GM23338 (cell line): ENCODE data around the gene TRPM1.

Source experiments
- EZH2 ChIP-seq: fragments of 200-600 bp; sonication (generic); IDR thresholded peaks from one replicate; pipeline ENCODE4 v1.8.0; 2017; ENCODE audit warnings: antibody characterized with exemption, mild to moderate bottlenecking, low read depth; ENCODE audit not compliant: unreplicated experiment
- EZH2phosphoT487 ChIP-seq: fragments of 200-600 bp; sonication (generic); IDR thresholded peaks from one replicate; pipeline ENCODE4 v1.8.1; 2018; ENCODE audit warnings: antibody characterized with exemption; ENCODE audit not compliant: unreplicated experiment
- POLR2AphosphoS5 ChIP-seq: IDR thresholded peaks from 2 replicates; pipeline ENCODE4 v1.6.1; 2016; ENCODE audit warnings: antibody characterized with exemption, low read depth
- TF ChIP-seq, protein P1 (sequence below), 2 experiments: fragments of 200-600 bp in 1 of 2; sonication (generic) in 1 of 2; conservative IDR thresholded peaks; 2 replicates each; pipeline versions ENCODE4 v1.5.1 to v1.6.1; 2016 to 2017; ENCODE audit warnings: antibody characterized with exemption in 2 of 2, low read depth in 2 of 2, mild to moderate bottlenecking in 2 of 2, moderate library complexity in 1 of 2
- TF ChIP-seq, protein P2 (sequence below): IDR thresholded peaks from one replicate; pipeline ENCODE4 v1.6.1; 2018; ENCODE audit warnings: antibody characterized with exemption; ENCODE audit not compliant: unreplicated experiment
- TF ChIP-seq, protein P3 (sequence below): fragments of 250-450 bp; sonication (Bioruptor Pico); IDR thresholded peaks from 2 replicates; pipeline ENCODE4 v1.5.0; 2020; ENCODE audit warnings: mild to moderate bottlenecking, moderate library complexity
- TF ChIP-seq, protein P4 (sequence below): IDR thresholded peaks from 2 replicates; pipeline ENCODE4 v1.6.1; 2016; ENCODE audit warnings: antibody characterized with exemption

DNA sequence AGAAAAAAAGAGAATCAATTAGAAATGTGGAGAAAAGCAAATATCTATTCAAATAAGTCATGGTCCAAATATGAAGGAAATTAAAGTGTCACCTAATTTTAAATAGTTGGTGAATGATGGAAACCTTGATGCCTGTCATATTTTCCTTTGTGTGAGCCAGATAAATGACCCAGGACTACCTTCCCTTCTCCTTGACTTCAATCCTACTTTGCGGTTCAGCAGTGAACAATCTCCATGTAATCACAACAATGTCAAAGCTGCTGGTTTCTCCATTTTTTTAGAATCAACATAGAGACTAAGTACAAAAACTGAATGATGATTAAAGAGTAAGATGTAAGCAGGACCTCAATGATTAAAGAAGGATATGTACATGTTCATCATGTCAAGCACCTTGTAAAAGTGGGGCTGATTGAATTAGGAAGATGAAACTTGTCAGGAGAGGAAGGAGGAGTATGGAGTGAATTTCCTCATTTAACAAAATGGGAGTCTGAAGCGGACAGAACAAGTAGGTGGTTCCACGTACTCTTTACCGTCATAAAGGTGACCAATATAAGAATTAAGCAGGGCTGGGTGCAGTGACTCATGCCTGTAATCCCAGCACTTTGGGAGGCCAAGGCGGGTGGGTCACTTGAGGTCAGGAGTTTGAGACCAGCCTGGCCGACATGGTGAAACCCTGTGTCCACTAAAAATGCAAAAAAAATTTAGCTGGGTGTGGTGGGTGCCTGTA, 43.1 kb downstream of the TRPM1 start:
- TF ChIP-seq, protein P1, sequence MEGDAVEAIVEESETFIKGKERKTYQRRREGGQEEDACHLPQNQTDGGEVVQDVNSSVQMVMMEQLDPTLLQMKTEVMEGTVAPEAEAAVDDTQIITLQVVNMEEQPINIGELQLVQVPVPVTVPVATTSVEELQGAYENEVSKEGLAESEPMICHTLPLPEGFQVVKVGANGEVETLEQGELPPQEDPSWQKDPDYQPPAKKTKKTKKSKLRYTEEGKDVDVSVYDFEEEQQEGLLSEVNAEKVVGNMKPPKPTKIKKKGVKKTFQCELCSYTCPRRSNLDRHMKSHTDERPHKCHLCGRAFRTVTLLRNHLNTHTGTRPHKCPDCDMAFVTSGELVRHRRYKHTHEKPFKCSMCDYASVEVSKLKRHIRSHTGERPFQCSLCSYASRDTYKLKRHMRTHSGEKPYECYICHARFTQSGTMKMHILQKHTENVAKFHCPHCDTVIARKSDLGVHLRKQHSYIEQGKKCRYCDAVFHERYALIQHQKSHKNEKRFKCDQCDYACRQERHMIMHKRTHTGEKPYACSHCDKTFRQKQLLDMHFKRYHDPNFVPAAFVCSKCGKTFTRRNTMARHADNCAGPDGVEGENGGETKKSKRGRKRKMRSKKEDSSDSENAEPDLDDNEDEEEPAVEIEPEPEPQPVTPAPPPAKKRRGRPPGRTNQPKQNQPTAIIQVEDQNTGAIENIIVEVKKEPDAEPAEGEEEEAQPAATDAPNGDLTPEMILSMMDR (conservative IDR thresholded peaks at IDR 0.05; ENCODE audit: low read depth in 2 of 2) = no peak
- TF ChIP-seq, protein P2, sequence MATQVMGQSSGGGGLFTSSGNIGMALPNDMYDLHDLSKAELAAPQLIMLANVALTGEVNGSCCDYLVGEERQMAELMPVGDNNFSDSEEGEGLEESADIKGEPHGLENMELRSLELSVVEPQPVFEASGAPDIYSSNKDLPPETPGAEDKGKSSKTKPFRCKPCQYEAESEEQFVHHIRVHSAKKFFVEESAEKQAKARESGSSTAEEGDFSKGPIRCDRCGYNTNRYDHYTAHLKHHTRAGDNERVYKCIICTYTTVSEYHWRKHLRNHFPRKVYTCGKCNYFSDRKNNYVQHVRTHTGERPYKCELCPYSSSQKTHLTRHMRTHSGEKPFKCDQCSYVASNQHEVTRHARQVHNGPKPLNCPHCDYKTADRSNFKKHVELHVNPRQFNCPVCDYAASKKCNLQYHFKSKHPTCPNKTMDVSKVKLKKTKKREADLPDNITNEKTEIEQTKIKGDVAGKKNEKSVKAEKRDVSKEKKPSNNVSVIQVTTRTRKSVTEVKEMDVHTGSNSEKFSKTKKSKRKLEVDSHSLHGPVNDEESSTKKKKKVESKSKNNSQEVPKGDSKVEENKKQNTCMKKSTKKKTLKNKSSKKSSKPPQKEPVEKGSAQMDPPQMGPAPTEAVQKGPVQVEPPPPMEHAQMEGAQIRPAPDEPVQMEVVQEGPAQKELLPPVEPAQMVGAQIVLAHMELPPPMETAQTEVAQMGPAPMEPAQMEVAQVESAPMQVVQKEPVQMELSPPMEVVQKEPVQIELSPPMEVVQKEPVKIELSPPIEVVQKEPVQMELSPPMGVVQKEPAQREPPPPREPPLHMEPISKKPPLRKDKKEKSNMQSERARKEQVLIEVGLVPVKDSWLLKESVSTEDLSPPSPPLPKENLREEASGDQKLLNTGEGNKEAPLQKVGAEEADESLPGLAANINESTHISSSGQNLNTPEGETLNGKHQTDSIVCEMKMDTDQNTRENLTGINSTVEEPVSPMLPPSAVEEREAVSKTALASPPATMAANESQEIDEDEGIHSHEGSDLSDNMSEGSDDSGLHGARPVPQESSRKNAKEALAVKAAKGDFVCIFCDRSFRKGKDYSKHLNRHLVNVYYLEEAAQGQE = no peak
- TF ChIP-seq POLR2AphosphoS5 = no peak
- TF ChIP-seq EZH2 = no peak
- TF ChIP-seq, protein P3, sequence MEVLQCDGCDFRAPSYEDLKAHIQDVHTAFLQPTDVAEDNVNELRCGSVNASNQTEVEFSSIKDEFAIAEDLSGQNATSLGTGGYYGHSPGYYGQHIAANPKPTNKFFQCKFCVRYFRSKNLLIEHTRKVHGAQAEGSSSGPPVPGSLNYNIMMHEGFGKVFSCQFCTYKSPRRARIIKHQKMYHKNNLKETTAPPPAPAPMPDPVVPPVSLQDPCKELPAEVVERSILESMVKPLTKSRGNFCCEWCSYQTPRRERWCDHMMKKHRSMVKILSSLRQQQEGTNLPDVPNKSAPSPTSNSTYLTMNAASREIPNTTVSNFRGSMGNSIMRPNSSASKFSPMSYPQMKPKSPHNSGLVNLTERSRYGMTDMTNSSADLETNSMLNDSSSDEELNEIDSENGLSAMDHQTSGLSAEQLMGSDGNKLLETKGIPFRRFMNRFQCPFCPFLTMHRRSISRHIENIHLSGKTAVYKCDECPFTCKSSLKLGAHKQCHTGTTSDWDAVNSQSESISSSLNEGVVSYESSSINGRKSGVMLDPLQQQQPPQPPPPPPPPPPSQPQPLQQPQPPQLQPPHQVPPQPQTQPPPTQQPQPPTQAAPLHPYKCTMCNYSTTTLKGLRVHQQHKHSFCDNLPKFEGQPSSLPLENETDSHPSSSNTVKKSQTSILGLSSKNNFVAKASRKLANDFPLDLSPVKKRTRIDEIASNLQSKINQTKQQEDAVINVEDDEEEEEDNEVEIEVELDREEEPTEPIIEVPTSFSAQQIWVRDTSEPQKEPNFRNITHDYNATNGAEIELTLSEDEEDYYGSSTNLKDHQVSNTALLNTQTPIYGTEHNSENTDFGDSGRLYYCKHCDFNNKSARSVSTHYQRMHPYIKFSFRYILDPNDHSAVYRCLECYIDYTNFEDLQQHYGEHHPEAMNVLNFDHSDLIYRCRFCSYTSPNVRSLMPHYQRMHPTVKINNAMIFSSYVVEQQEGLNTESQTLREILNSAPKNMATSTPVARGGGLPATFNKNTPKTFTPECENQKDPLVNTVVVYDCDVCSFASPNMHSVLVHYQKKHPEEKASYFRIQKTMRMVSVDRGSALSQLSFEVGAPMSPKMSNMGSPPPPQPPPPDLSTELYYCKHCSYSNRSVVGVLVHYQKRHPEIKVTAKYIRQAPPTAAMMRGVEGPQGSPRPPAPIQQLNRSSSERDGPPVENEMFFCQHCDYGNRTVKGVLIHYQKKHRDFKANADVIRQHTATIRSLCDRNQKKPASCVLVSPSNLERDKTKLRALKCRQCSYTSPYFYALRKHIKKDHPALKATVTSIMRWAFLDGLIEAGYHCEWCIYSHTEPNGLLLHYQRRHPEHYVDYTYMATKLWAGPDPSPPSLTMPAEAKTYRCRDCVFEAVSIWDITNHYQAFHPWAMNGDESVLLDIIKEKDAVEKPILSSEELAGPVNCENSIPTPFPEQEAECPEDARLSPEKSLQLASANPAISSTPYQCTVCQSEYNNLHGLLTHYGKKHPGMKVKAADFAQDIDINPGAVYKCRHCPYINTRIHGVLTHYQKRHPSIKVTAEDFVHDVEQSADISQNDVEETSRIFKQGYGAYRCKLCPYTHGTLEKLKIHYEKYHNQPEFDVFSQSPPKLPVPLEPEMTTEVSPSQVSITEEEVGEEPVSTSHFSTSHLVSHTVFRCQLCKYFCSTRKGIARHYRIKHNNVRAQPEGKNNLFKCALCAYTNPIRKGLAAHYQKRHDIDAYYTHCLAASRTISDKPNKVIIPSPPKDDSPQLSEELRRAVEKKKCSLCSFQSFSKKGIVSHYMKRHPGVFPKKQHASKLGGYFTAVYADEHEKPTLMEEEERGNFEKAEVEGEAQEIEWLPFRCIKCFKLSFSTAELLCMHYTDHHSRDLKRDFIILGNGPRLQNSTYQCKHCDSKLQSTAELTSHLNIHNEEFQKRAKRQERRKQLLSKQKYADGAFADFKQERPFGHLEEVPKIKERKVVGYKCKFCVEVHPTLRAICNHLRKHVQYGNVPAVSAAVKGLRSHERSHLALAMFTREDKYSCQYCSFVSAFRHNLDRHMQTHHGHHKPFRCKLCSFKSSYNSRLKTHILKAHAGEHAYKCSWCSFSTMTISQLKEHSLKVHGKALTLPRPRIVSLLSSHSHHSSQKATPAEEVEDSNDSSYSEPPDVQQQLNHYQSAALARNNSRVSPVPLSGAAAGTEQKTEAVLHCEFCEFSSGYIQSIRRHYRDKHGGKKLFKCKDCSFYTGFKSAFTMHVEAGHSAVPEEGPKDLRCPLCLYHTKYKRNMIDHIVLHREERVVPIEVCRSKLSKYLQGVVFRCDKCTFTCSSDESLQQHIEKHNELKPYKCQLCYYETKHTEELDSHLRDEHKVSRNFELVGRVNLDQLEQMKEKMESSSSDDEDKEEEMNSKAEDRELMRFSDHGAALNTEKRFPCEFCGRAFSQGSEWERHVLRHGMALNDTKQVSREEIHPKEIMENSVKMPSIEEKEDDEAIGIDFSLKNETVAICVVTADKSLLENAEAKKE = no peak
- no peak for TF ChIP-seq EZH2phosphoT487
- TF ChIP-seq, protein P4, sequence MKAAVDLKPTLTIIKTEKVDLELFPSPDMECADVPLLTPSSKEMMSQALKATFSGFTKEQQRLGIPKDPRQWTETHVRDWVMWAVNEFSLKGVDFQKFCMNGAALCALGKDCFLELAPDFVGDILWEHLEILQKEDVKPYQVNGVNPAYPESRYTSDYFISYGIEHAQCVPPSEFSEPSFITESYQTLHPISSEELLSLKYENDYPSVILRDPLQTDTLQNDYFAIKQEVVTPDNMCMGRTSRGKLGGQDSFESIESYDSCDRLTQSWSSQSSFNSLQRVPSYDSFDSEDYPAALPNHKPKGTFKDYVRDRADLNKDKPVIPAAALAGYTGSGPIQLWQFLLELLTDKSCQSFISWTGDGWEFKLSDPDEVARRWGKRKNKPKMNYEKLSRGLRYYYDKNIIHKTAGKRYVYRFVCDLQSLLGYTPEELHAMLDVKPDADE = no peak
